H1 (cell line): ENCODE results near the gene RSL24D1. TPM values are rescaled to one million over a fixed set of nuclear protein-coding genes. Genes with fewer than 3 reads are reported as not detected.

ENCODE experiments used
- CTCF ChIA-PET: fragments of 300-600 bp; sonication (Branson Sonifier 250); formaldehyde crosslinking; loops from one replicate; lab custom pipeline; 2021; ENCODE audit not compliant: partially characterized antibody; lab: Charles Lee
- POLR2A ChIA-PET: fragments of 300-600 bp; sonication (Branson Sonifier 250); formaldehyde crosslinking; loops from one replicate; lab custom pipeline; 2021; ENCODE audit warnings: inconsistent platforms; ENCODE audit not compliant: partially characterized antibody; lab: Charles Lee
- DNase-seq, 2 experiments: peaks; one replicate each; pipeline versions ENCODE4 v3.0.0 to v3.0.0-alpha.2; 2010 to 2022; ENCODE audit warnings: low spot score in 2 of 2, low read depth in 1 of 2, mixed read lengths in 1 of 2
- FAIRE-seq: peaks from 2 replicates; lab custom pipeline; 2011; peaks lifted over from hg19 to GRCh38; lab: Jason Lieb, UNC
- H2AFZ ChIP-seq: 2 replicates; pipeline ENCODE4 v1.8.1; 2012; ENCODE audit warnings: low read length, inconsistent platforms
- H2AK5ac ChIP-seq: 2 replicates; pipeline ENCODE4 v1.6.1; 2013; ENCODE audit warnings: low read depth, low read length
- H2BK120ac ChIP-seq: replicated peaks from 2 replicates; pipeline ENCODE3; 2013; ENCODE audit warnings: low read depth, low read length, inconsistent platforms
- H2BK12ac ChIP-seq: 2 replicates; pipeline ENCODE4 v1.6.1; 2013; ENCODE audit warnings: low read depth, low read length
- H2BK15ac ChIP-seq: 2 replicates; pipeline ENCODE4 v1.6.1; 2013; ENCODE audit warnings: low read length
- H2BK20ac ChIP-seq: 2 replicates; pipeline ENCODE4 v1.6.1; 2013; ENCODE audit warnings: low read length
- H2BK5ac ChIP-seq: 2 replicates; pipeline ENCODE4 v1.6.1; 2013; ENCODE audit warnings: low read depth, low read length
- H3K14ac ChIP-seq: 2 replicates; pipeline ENCODE4 v1.6.1; 2013; ENCODE audit warnings: inconsistent platforms; ENCODE audit not compliant: insufficient read length
- H3K18ac ChIP-seq: 2 replicates; pipeline ENCODE4 v1.6.1; 2013; ENCODE audit warnings: low read length; ENCODE audit errors: extremely low read depth
- H3K23ac ChIP-seq: 2 replicates; pipeline ENCODE4 v1.6.1; 2013; ENCODE audit warnings: inconsistent platforms; ENCODE audit not compliant: insufficient read length
- H3K23me2 ChIP-seq: 2 replicates; pipeline ENCODE4 v1.6.1; 2013; ENCODE audit warnings: low read depth, low read length
- H3K27ac ChIP-seq: 2 replicates; pipeline ENCODE4 v1.6.1; 2011; ENCODE audit warnings: low read depth, low read length, inconsistent platforms
- H3K27me3 ChIP-seq, 4 experiments: replicated peaks in 1 of 4; 1 replicate in 1 of 4; 2 replicates in 3 of 4; pipeline versions ENCODE4 v1.6.1 to v1.8.1; 2011 to 2013; ENCODE audit warnings: low read length in 3 of 4, mild to moderate bottlenecking in 3 of 4, inconsistent platforms in 2 of 4, mixed read lengths in 2 of 4, moderate library complexity in 1 of 4; ENCODE audit not compliant: control insufficient read depth in 3 of 4, insufficient read depth in 3 of 4; ENCODE audit errors: extremely low read depth in 1 of 4
- H3K36me3 ChIP-seq, 4 experiments: 2 replicates each; pipeline versions ENCODE4 v1.6.1 to v1.8.1; 2011 to 2013; ENCODE audit warnings: mild to moderate bottlenecking in 4 of 4, low read length in 3 of 4, moderate library complexity in 2 of 4, control low read depth in 1 of 4, inconsistent platforms in 1 of 4; ENCODE audit not compliant: insufficient read depth in 4 of 4, control insufficient read depth in 2 of 4
- H3K4ac ChIP-seq: replicated peaks from 2 replicates; pipeline ENCODE3; 2013; ENCODE audit warnings: low read length, low read depth, mixed read lengths, inconsistent platforms; ENCODE audit not compliant: insufficient read length
- H3K4me1 ChIP-seq, 4 experiments: replicated peaks in 1 of 4; 1 replicate in 1 of 4; 2 replicates in 3 of 4; pipeline versions ENCODE4 v1.6.1 to v1.8.1; 2011 to 2013; ENCODE audit warnings: low read length in 3 of 4, inconsistent platforms in 2 of 4, mixed read lengths in 1 of 4; ENCODE audit not compliant: insufficient read depth in 4 of 4, control insufficient read depth in 3 of 4
- H3K4me2 ChIP-seq, 2 experiments: 2 replicates each; pipeline versions ENCODE4 v1.6.1 to v1.8.1; 2011 to 2013; ENCODE audit warnings: low read depth in 2 of 2, low read length in 2 of 2, control low read depth in 1 of 2, inconsistent platforms in 1 of 2, mild to moderate bottlenecking in 1 of 2; ENCODE audit not compliant: insufficient read depth in 1 of 2
- H3K4me3 ChIP-seq, 4 experiments: fragments of 200-600, 300-600 bp in 1 of 4; sonication (generic), shearing (Covaris generic), sonication (Bioruptor Twin) in 1 of 4; 2 replicates each; pipeline versions ENCODE4 v1.5.1 to v1.8.1; 2011 to 2016; ENCODE audit warnings: low read length in 4 of 4, low read depth in 3 of 4, control low read depth in 2 of 4, inconsistent platforms in 2 of 4, mild to moderate bottlenecking in 2 of 4, mixed read lengths in 1 of 4, moderate library complexity in 1 of 4; ENCODE audit not compliant: insufficient read depth in 2 of 4; ENCODE audit errors: extremely low read depth in 1 of 4
- H3K56ac ChIP-seq: replicated peaks from 2 replicates; pipeline ENCODE3; 2013; ENCODE audit warnings: low read depth, mild to moderate bottlenecking, mixed read lengths, low read length, inconsistent platforms; ENCODE audit not compliant: insufficient read length
- H3K79me1 ChIP-seq: 2 replicates; pipeline ENCODE4 v1.6.1; 2013; ENCODE audit warnings: low read depth, low read length, control low read depth
- H3K79me2 ChIP-seq, 2 experiments: 2 replicates each; pipeline versions ENCODE4 v1.6.1 to v1.8.1; 2012 to 2013; ENCODE audit warnings: low read length in 2 of 2, mild to moderate bottlenecking in 2 of 2, inconsistent platforms in 1 of 2; ENCODE audit not compliant: insufficient read depth in 2 of 2, control insufficient read depth in 1 of 2
- H3K9ac ChIP-seq, 4 experiments: replicated peaks in 1 of 4; 1 replicate in 1 of 4; 2 replicates in 3 of 4; pipeline versions ENCODE4 v1.6.1 to v1.8.1; 2011 to 2013; ENCODE audit warnings: low read depth in 3 of 4, low read length in 3 of 4, control low read depth in 2 of 4, mild to moderate bottlenecking in 2 of 4, moderate library complexity in 2 of 4, inconsistent platforms in 1 of 4; ENCODE audit errors: extremely low read depth in 1 of 4
- H3K9me3 ChIP-seq, 2 experiments: 2 replicates each; pipeline versions ENCODE4 v1.6.1 to v1.8.1; 2012 to 2013; ENCODE audit warnings: mild to moderate bottlenecking in 2 of 2, moderate library complexity in 2 of 2, control low read depth in 1 of 2, inconsistent platforms in 1 of 2, low read depth in 1 of 2, low read length in 1 of 2, mixed read lengths in 1 of 2; ENCODE audit not compliant: insufficient read depth in 2 of 2
- H4K20me1 ChIP-seq, 2 experiments: replicated peaks in 1 of 2; 2 replicates each; pipeline versions ENCODE3 to v1.8.1; 2011 to 2013; ENCODE audit warnings: inconsistent platforms in 2 of 2, low read length in 2 of 2, mild to moderate bottlenecking in 1 of 2; ENCODE audit not compliant: insufficient read depth in 2 of 2, control insufficient read depth in 1 of 2
- H4K5ac ChIP-seq: 2 replicates; pipeline ENCODE4 v1.6.1; 2013; ENCODE audit warnings: low read length, low read depth, mixed read lengths, inconsistent platforms; ENCODE audit not compliant: insufficient read length
- H4K8ac ChIP-seq: 2 replicates; pipeline ENCODE4 v1.8.0; 2013; ENCODE audit warnings: mild to moderate bottlenecking, moderate library complexity, low read length, inconsistent platforms; ENCODE audit not compliant: insufficient read depth; ENCODE audit errors: extremely low read depth
- H4K91ac ChIP-seq: replicated peaks from 2 replicates; pipeline ENCODE3; 2013; ENCODE audit warnings: low read length, mixed read lengths, inconsistent platforms; ENCODE audit not compliant: insufficient read length
- CBX5 ChIP-seq: fragments of 300-800, 300-1000 bp; sonication (generic); IDR thresholded peaks from 2 replicates; pipeline ENCODE4 v1.7.1; 2016; ENCODE audit warnings: antibody characterized with exemption, low read length, low read depth
- KDM1A ChIP-seq: fragments of 200-600, 300-600 bp; sonication (generic); IDR thresholded peaks from 2 replicates; pipeline ENCODE4 v1.7.1; 2016; ENCODE audit warnings: mild to moderate bottlenecking, low read length, borderline replicate concordance
- PHF8 ChIP-seq: fragments of 200-600 bp; sonication (generic); conservative IDR thresholded peaks from 2 replicates; pipeline ENCODE4 v1.7.1; 2012; ENCODE audit warnings: low read depth, mild to moderate bottlenecking, inconsistent platforms, low read length, moderate library complexity
- POU5F1 ChIP-seq: IDR thresholded peaks from 2 replicates; pipeline ENCODE4 v1.6.1; 2011; ENCODE audit warnings: low read depth, mild to moderate bottlenecking, low read length, moderate library complexity
- RFX5 ChIP-seq: IDR thresholded peaks from 2 replicates; pipeline ENCODE4 v1.6.1; 2011; ENCODE audit warnings: low read depth, low read length, improper control_type of control experiment, borderline replicate concordance
- SIRT6 ChIP-seq: IDR thresholded peaks from one replicate; pipeline ENCODE4 v1.7.1; 2012; ENCODE audit warnings: low read length, inconsistent platforms
- TCF12 ChIP-seq: IDR thresholded peaks from 2 replicates; pipeline ENCODE4 v1.6.1; 2011; ENCODE audit warnings: low read depth, mild to moderate bottlenecking, low read length
- polyA plus RNA-seq, 7 experiments: library from polyadenylated mRNA; depleted of rRNA in 3 of 7; stranded (reverse) in 5 of 7; unstranded in 2 of 7; fragments of >200 nt in 5 of 7; fragments of 200-250 nt in 2 of 7; gene quantifications; 1 replicate in 5 of 7; 2 replicates in 1 of 7; 4 replicates in 1 of 7; pipeline versions ENCODE4 v1.2.1 to v1.2.3, GENCODE V29; 2011 to 2013; ENCODE audit warnings: missing spikeins in 2 of 7, mixed read lengths in 2 of 7
- total RNA-seq: library from RNA; stranded (reverse); fragmentation: NEBNext Ultra II Directional; extraction: Animal tissue kit (Norgen Biotek cat#: 25700); gene quantifications from 2 replicates; pipeline ENCODE4 v1.2.1, GENCODE V29; 2021

RSL24D1 gene
- total and polyA plus RNA-seq, 2 of the 8 experiments (the other 6 are each of a cell fraction or from before 2014, with no cell fraction given) = 45.7 to 130 TPM

DNA sequence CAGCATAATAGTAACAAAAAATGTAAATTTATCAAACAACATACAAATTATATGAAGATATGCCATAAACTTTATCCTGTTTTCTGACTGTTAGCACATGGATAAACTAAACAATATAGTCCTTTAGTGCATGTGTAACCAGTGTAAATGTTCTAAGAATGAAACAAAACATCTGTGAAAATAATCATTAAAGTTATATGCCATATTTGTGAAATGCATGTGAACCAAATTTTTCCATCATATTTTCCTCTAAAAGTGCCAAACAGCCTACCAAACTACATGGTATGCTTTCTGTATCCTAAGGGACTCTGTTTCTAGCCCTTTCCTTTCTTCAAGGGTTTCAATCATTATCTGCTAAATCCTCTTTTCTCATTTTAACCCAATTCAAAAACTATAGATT lies 23.9 kb upstream of the RSL24D1 start:
- H3K27ac ChIP-seq = no peak overlapping the region
- no peaks in the 10 kb centered on the region for H3K4me1 ChIP-seq
- no peak overlapping the region for H3K4ac ChIP-seq
- no peak overlapping the region for H2BK15ac ChIP-seq
- no peaks in the 10 kb centered on the region for H4K20me1 ChIP-seq
- H3K23me2 ChIP-seq = no peaks in the 10 kb centered on the region
- no peak overlapping the region for H4K8ac ChIP-seq
- no peaks in the 10 kb centered on the region for H3K27me3 ChIP-seq
- H3K14ac ChIP-seq = no peak overlapping the region
- H3K79me1 ChIP-seq = no peaks in the 10 kb centered on the region
- no peak overlapping the region for H2BK120ac ChIP-seq
- H2AK5ac ChIP-seq = no peak overlapping the region
- FAIRE-seq = no peak
- CTCF ChIA-PET = interaction anchor here (0.5 to 2.1 kb wide), 3 partner anchors 67 to 407 kb away, joined by 4 to 7 read pairs (median 4); no protein-coding TSS in a partner anchor
- no peak overlapping the region for H2BK20ac ChIP-seq
- no peak overlapping the region for H3K4me3 ChIP-seq
- no peak overlapping the region for H2AFZ ChIP-seq
- H3K23ac ChIP-seq = no peak overlapping the region
- H3K36me3 ChIP-seq = no peaks in the 10 kb centered on the region
- no peak overlapping the region for H3K18ac ChIP-seq
- no peak overlapping the region for H4K5ac ChIP-seq
- no peak overlapping the region for H3K56ac ChIP-seq
- H3K9ac ChIP-seq = no peak overlapping the region
- no peaks in the 10 kb centered on the region for H3K9me3 ChIP-seq
- no peak overlapping the region for H2BK12ac ChIP-seq
- no peak overlapping the region for H3K4me2 ChIP-seq
- no peak overlapping the region for H4K91ac ChIP-seq
- H2BK5ac ChIP-seq = no peak overlapping the region
- no peaks in the 10 kb centered on the region for H3K79me2 ChIP-seq
- POLR2A ChIA-PET = no interaction called here
- DNase-seq = no peak
- TF ChIP-seq KDM1A = no peak
- TF ChIP-seq RFX5 = no peak
- TF ChIP-seq CBX5 = no peak
- TF ChIP-seq PHF8 = no peak
- TF ChIP-seq SIRT6 = no peak
- no peak for TF ChIP-seq POU5F1
- TF ChIP-seq TCF12 = no peak
